Subcutaneous abdominal adipose tissue (tissue), 5 donors: Measurements from ENCODE around the gene KLKB1.
"Not testable (repeated sequence)": the region's sequence is repeated elsewhere in the genome, so short reads cannot be mapped to it uniquely, and the experiment has no call there.

Experiments used
- H3K27ac ChIP-seq: one replicate; pipeline ENCODE4 v1.7.0; 2013; ENCODE audit warnings: low read depth, mild to moderate bottlenecking, inconsistent platforms, low read length, moderate library complexity
- H3K27me3 ChIP-seq, 5 donors: one replicate each; pipeline ENCODE4 v1.7.0; 2013; ENCODE audit warnings: low read length in 5 of 5, inconsistent platforms in 1 of 5; ENCODE audit not compliant: control insufficient read depth in 5 of 5, insufficient read depth in 4 of 5
- H3K36me3 ChIP-seq, 5 donors: one replicate each; pipeline ENCODE4 v1.7.0; 2013; ENCODE audit warnings: low read length in 5 of 5; ENCODE audit not compliant: control insufficient read depth in 5 of 5, insufficient read depth in 5 of 5
- H3K4me1 ChIP-seq, 5 donors: one replicate each; pipeline ENCODE4 v1.7.0; 2013; ENCODE audit warnings: low read length in 5 of 5, mild to moderate bottlenecking in 3 of 5, moderate library complexity in 1 of 5; ENCODE audit not compliant: control insufficient read depth in 5 of 5, insufficient read depth in 5 of 5
- H3K4me3 ChIP-seq, 5 donors: one replicate each; pipeline ENCODE4 v1.7.0; 2013; ENCODE audit warnings: low read length in 5 of 5, low read depth in 1 of 5
- H3K9ac ChIP-seq, 5 donors: one replicate each; pipeline ENCODE4 v1.7.0; 2013; ENCODE audit warnings: low read length in 5 of 5, mild to moderate bottlenecking in 4 of 5, moderate library complexity in 3 of 5
- H3K9me3 ChIP-seq, 5 donors: one replicate each; pipeline ENCODE4 v1.7.0; 2013; ENCODE audit warnings: low read length in 5 of 5; ENCODE audit not compliant: control insufficient read depth in 5 of 5
- donor health status: healthy.
- donor health status: healthy.
- donor health status: healthy.
- donor health status: healthy.
- donor health status: healthy.

KLKB1 gene

DNA sequence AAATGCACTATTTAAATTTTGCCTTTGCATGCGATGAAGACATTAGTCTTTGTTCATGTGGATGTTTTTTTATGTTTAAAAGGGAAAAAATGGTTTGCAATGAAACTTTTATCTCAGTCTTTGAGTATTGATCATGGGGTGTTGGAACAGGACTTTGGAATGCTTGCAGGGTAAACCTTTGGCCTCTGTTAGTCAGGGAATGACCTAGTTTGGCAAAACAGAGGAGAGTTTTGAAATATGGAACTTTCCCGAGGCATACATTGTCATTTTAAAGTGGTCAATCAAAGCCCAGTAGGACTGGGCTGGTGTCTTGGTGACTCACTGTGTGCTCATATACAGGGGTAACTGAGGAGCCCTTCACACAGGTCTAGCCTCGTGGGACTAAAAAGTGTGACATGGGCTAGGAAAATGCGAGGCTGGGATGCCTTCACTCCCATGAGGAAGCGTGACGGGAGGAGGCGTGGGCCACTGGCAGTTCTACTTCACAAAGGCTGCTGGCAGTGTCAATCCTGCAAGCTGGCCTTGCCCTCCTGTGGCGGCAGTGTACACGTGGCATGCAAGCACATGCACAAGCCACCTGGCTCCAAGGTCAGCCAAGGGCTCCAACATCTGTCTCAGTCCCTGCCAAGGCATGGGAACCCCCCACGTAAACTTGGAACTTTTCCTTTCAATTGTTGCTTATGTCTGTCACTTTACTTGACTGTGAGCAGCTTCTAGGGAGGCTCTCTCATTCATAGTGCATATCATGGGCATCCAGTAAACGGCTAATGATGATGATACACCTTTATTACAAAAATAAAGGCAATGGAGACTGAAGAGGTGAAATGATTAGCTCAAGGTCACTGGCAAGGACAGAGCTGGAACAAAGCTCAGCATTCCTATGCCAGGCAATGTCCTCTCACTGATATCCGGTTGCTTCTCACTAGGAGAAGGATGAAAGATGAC lies 33.5 kb downstream of the KLKB1 start:
- Histone ChIP-seq H3K9me3 (no peaks in the 10 kb centered on the region), H3K27me3 (no peaks in the 10 kb centered on the region), H3K4me1 (peaks cover 0 to 6% (median 0%) of the 10 kb centered on the region in 5 donors), H3K9ac (no peak overlapping the region), H3K36me3 (no peaks in the 10 kb centered on the region), H3K4me3 (no peak overlapping the region), H3K27ac (no peak overlapping the region)

GRCh38 chr4:186264660-186265059 lies 37.4 kb downstream of the KLKB1 start:
- Histone ChIP-seq H3K27me3 (no peaks in the 10 kb centered on the region), H3K4me3 (no peak overlapping the region), H3K9ac (no peak overlapping the region), H3K9me3 (no peaks in the 10 kb centered on the region), H3K27ac (no peak overlapping the region), H3K4me1 (no peaks in the 10 kb centered on the region), H3K36me3 (no peaks in the 10 kb centered on the region)

DNA sequence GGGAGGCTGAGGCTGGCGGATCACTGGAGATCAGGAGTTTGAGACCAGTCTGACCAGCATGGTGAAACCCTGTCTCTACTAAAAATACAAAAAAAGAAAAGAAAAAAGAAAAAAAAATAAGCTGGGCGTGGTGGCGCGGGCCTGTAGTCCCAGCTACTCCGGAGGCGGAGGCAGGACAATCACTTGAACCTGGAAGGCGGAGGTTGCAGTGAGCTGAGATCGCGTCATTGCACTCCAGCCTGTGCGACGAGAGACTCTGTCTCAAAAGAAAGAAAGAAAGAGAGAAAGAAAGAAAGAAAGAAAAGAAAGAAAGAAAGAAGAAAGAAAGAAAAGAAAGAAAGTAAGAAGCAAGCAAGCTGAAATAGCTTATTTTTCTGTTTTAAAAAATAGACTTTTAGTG lies 37.9 kb downstream of the KLKB1 start:
- not testable (repeated sequence) for H3K36me3 ChIP-seq, H3K4me3 ChIP-seq, H3K9me3 ChIP-seq, H3K4me1 ChIP-seq, H3K9ac ChIP-seq, H3K27ac ChIP-seq, H3K27me3 ChIP-seq

DNA sequence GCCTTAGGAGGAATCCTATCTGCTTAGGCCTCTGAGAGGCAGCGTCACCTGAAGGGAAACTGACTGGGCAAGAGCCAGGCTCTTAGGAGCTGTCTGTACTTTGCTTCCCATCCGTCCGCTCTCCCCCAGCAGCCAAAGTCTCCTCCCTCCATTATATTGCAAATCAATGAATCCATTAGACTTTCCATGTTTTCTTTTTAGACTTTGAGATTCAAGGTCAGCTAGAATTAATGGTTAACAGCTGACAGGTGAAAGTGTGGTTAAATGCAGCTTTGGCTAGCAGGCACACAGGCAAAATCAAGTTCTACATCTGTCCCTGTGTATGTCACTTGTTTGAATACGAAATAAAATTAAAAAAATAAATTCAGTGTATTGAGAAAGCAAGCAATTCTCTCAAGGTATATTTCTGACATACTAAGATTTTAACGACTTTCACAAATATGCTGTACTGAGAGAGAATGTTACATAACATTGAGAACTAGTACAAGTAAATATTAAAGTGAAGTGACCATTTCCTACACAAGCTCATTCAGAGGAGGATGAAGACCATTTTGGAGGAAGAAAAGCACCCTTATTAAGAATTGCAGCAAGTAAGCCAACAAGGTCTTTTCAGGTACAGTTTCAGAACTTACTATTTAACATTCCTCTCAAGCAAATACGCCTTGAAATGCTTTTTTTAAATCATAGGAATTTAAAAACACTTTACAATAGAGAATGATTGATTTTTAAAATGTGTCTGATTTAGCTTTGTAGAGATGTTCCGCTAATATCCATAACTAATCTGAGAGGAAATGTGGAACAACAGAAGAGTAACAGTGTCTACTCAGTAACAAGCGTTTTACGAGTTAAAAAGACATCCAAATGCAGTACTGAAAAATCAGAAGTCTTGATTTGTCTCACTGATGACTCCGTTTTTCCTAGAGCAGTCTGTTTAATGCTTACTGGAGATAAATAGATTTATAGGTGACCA lies 38.7 kb downstream of the KLKB1 start, which contains the start of gene F11:
TSS of gene F11 (plus strand) at position 507 of the 970 bp plus-strand sequence. CDS start 948 bp downstream, outside the sequence.
- no peak within 1 kb of the TSS for H3K4me3 ChIP-seq
- no peaks in the 10 kb centered on the region for H3K9me3 ChIP-seq
- no peaks in the 10 kb centered on the region for H3K4me1 ChIP-seq
- H3K36me3 ChIP-seq, result no peaks in the 10 kb centered on the region
- H3K27ac ChIP-seq, result no peak within 1 kb of the TSS
- no peaks in the 10 kb centered on the region for H3K27me3 ChIP-seq
- H3K9ac ChIP-seq, result no peak within 1 kb of the TSS

DNA sequence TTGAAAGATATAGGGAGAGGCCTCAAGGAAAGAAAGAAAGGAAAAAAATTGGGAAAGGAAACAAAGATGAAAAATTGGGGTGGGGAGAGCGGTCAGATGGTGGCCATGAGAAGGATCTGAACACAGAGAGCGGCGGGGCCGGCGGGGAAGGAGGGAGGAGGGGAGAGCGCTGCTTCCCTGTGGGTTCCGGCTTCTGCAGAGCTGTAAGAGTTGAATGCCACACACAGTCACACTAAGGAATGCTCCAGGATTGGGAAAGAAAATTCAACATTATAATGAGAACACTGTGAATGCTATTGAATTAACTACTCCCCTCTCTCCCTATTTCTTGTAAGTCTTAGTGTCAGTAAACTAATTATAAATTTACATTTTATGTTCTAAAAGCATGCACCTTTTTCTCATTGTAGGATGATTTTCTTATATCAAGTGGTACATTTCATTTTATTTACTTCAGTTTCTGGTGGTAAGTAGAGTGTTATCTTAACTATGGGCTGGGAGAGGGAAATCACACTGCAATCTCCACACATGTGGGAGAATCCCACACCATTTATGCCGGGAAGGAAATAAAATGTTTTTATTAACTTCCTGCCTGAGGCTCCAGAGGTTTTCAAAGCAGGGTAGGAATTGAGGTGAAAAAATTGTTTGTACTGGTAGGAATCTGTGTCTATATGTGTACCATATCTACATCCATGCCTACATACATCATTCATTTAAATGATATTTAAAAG lies 39.6 kb downstream of the KLKB1 start:
- no peak overlapping the region for H3K9ac ChIP-seq
- no peaks in the 10 kb centered on the region for H3K9me3 ChIP-seq
- H3K27me3 ChIP-seq, result peaks cover 0 to 2% (median 0%) of the 10 kb centered on the region in 5 donors
- no peaks in the 10 kb centered on the region for H3K4me1 ChIP-seq
- no peak overlapping the region for H3K27ac ChIP-seq
- H3K4me3 ChIP-seq, result no peak overlapping the region
- no peaks in the 10 kb centered on the region for H3K36me3 ChIP-seq

DNA sequence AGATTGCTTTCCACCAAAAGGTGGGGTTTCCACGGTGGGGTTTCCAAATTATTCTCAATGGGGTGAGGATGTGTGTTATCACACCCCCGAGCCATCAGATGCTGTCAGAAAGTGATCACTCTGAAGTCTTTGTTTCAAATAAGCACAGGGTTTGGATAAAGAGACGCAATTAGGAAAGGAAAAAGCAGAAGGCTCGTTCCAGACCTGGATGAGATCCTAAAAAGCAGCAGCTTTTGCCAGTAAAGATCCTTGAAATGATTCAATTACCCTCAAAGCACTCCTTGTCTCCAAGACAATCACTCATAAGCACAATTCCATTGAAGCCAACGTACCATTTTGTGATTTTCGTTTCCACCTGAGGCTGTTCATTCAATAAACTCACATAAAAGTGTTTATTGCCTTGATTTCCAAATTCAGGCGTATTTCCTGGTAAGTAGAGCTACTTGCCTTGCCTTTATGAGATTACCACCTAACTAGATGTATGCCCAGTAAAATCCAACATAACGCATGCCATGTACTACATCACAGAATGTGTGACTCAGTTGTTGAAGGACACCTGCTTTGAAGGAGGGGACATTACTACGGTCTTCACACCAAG lies 43.9 kb downstream of the KLKB1 start:
- Histone ChIP-seq H3K4me1 (no peaks in the 10 kb centered on the region), H3K27ac (no peak overlapping the region), H3K9ac (no peak overlapping the region), H3K36me3 (no peaks in the 10 kb centered on the region), H3K27me3 (peaks cover 0 to 2% (median 0%) of the 10 kb centered on the region in 5 donors), H3K9me3 (no peaks in the 10 kb centered on the region), H3K4me3 (no peak overlapping the region)

DNA sequence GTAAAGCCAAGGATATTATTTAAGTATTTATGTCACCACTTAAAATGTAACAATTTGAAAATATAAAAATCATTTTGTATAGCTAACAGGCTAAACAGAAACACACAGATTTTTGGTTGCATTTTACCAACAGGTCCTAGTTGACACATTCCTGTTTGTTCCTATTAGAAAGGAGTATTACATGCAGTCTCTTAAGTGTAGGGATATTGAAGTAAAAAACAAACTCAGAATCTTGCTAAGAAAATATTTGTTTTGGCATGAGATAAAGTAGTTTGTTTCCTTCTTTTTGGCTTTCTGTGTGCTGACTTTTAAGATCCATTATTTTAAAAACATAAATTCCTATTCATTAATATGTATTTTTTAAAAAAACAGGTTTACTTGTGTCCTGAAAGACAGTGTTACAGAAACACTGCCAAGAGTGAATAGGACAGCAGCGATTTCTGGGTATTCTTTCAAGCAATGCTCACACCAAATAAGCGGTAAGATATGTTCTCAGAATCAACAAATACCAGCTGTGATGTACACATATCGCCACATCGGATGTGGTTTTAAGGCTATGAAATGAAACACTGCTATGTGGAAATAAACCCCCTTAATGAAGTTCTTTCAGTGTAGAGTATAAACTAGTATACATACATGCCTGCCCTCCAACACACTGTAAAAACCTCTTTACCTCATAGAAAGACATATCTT lies 45.5 kb downstream of the KLKB1 start:
- no peak overlapping the region for H3K27ac ChIP-seq
- no peaks in the 10 kb centered on the region for H3K9me3 ChIP-seq
- no peaks in the 10 kb centered on the region for H3K36me3 ChIP-seq
- no peak overlapping the region for H3K4me3 ChIP-seq
- H3K9ac ChIP-seq, result no peak overlapping the region
- no peaks in the 10 kb centered on the region for H3K4me1 ChIP-seq
- H3K27me3 ChIP-seq, result peaks cover 0 to 2% (median 0%) of the 10 kb centered on the region in 5 donors

- H3K27me3 ChIP-seq, H3K4me1 ChIP-seq, H3K36me3 ChIP-seq, H3K9me3 ChIP-seq, H3K4me3 ChIP-seq, H3K27ac ChIP-seq, H3K9ac ChIP-seq: not testable (repeated sequence)
Observed at GRCh38 chr4:186273392-186273789, 46.1 kb downstream of the KLKB1 start.

DNA sequence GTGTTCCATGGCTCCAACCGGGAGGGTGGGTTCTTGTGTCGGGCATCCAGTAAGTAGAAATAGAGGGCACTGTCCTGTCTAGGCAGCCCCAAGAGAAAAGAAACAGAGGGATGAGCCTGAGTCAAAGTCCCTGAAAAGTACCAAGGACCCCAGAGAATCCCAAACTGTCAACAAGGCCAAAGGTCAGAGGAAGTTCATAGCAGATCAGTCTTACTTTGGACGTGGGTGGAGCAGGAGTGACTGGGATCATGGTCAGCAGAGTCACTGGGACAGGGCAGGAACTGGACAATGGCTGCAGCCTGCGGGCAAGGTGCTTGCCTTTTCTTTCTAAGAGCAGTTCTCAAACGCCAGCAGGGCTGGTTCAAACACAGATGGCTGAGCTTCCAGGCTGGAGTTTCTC lies 56.0 kb downstream of the KLKB1 start:
- no peaks in the 10 kb centered on the region for H3K4me1 ChIP-seq
- H3K27me3 ChIP-seq, result peaks cover 0 to 3% (median 0%) of the 10 kb centered on the region in 5 donors
- H3K36me3 ChIP-seq, result no peaks in the 10 kb centered on the region
- H3K4me3 ChIP-seq, result no peak overlapping the region
- H3K9ac ChIP-seq, result no peak overlapping the region
- H3K9me3 ChIP-seq, result no peaks in the 10 kb centered on the region
- H3K27ac ChIP-seq, result no peak overlapping the region
